PC-3 (cell line): ENCODE results near the gene KLF1.

Experiments
- CTCF ChIP-seq: fragments of 300-600 bp; sonication (generic); conservative IDR thresholded peaks from 2 replicates; pipeline ENCODE4 v1.5.1; 2017; ENCODE audit warnings: antibody characterized with exemption, low read depth, mild to moderate bottlenecking, low read length
- EZH2 ChIP-seq: fragments of 300-600 bp; sonication (generic); IDR thresholded peaks from one replicate; pipeline ENCODE4 v1.6.1; 2017; ENCODE audit warnings: antibody characterized with exemption, mild to moderate bottlenecking, low read length; ENCODE audit not compliant: unreplicated experiment

- TF ChIP-seq CTCF = no peak
- TF ChIP-seq EZH2 = no peak
Measured at GRCh38 chr19:12922959-12923358, 36.0 kb upstream of the KLF1 start.
